ENCODE results near the gene C1orf53. TPM values are rescaled to one million over a fixed set of nuclear protein-coding genes. Genes with fewer than 3 reads are reported as not detected.

C1orf53 gene
- total RNA-seq, 2 experiments from 2014 or later = 0.96 to 1.2 TPM

DNA sequence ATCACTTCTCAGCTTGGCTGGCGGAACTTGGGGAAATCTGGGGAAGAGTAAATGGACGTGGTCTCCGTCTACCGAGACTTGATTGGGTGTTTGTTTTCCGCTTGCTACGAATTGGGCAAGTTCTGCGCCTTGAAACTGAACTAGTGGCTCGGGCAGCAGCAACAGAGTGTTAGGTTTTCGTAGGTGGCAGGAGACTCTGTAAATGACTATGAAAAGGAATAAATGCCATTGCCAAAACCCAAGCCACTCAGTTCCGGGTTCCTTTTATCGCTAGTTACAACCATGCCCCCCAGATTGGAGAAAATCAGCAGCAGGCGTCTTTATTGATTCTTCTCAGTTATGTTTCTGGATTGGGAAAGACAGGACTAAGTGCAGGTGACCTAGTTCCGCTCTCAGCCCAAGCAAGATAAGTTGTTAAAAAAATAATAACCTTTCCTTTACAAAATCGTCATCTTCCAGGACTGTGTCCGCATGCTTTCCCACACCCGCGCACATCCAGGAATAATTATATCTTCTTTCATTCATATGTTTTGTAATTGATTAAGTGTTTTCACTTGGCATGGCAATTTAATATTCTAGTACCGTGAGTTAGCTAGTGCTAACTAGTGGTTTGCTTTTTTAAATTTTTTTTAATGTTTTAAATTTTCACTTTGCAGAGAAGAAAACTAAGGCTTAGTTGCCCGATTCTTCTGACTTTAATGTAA, 18.1 kb downstream of the C1orf53 start:
- peaks cover 77% of the 10 kb centered on the region for H3K27me3 Mint-ChIP-seq
- ATAC-seq (peak; percentile 25), DNase-seq (peak; percentile 34)
- TF ChIP-seq CTCF (IDR thresholded peaks at IDR 0.05) = no peak
- H3K4me1 Mint-ChIP-seq (ENCODE audit: low read depth) = peaks cover 48% of the 10 kb centered on the region
- H3K9me3 Mint-ChIP-seq = no peaks in the 10 kb centered on the region
- H3K27ac Mint-ChIP-seq = no peak overlapping the region
- ChIA-PET POLR2A (interaction anchor here (0.6 to 0.9 kb wide), 3 partner anchors 13 to 756 kb away, joined by 3 read pairs; partner anchors contain the start of gene C1orf53), CTCF (interaction anchor here (0.8 to 2.6 kb wide), 7 partner anchors 10 to 394 kb away, joined by 3 to 12 read pairs (median 3); partner anchors contain the start of gene C1orf53)
- peak overlapping the region; percentile 69 for H3K4me3 Mint-ChIP-seq
- no peaks in the 10 kb centered on the region for H3K36me3 Mint-ChIP-seq (ENCODE audit: low read depth)
- intact Hi-C loops (cut with micrococcal nuclease) = loop anchor here (5.0 kb wide), 2 partner anchors 53 to 303 kb away; no protein-coding TSS in a partner anchor

- DNase-seq (no peak), ATAC-seq (no peak)
- H3K27ac Mint-ChIP-seq = no peak overlapping the region
- intact Hi-C loops (cut with micrococcal nuclease) = loop anchor here (5.0 kb wide), 2 partner anchors 54 to 304 kb away; no protein-coding TSS in a partner anchor
- H3K27me3 Mint-ChIP-seq = peaks cover 75% of the 10 kb centered on the region
- no peak for TF ChIP-seq CTCF (IDR thresholded peaks at IDR 0.05)
- peak overlapping the region; percentile 12 for H3K4me3 Mint-ChIP-seq
- peaks cover 40% of the 10 kb centered on the region for H3K4me1 Mint-ChIP-seq (ENCODE audit: low read depth)
- ChIA-PET POLR2A (interaction anchor here (0.9 kb wide), 1 partner anchor 19 kb away, joined by 3 read pairs; the partner anchor contains the start of gene C1orf53), CTCF (interaction anchor here (0.9 to 2.6 kb wide), 3 partner anchors 11 to 395 kb away, joined by 3 to 12 read pairs (median 5); no protein-coding TSS in a partner anchor)
- H3K36me3 Mint-ChIP-seq (ENCODE audit: low read depth) = no peaks in the 10 kb centered on the region
- no peaks in the 10 kb centered on the region for H3K9me3 Mint-ChIP-seq
Observed at GRCh38 chr1:197921235-197922069, 19.0 kb downstream of the C1orf53 start.

DNA sequence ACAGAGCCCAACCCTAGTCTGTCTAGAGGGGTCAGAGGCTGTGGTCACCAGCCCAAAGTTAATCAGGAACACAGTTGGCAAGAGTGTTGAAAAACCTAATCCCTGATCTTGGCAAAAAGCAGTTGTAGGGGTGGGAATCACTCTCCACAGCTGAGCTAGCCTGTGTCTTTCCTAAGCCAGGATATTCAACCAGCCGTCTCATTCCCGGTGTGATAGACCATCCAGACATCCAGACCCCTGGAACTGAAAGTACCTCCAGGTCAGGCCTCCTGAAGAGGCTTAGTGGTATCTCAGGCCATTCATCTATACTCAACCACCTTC, 19.6 kb downstream of the C1orf53 start:
- no peak for TF ChIP-seq CTCF (IDR thresholded peaks at IDR 0.05)
- CTCF ChIA-PET = interaction anchor here (2.6 kb wide), 1 partner anchor 12 kb away, joined by 12 read pairs; no protein-coding TSS in a partner anchor
- intact Hi-C loops (cut with micrococcal nuclease) = loop anchor here (5.0 kb wide), 2 partner anchors 55 to 305 kb away; no protein-coding TSS in a partner anchor

DNA sequence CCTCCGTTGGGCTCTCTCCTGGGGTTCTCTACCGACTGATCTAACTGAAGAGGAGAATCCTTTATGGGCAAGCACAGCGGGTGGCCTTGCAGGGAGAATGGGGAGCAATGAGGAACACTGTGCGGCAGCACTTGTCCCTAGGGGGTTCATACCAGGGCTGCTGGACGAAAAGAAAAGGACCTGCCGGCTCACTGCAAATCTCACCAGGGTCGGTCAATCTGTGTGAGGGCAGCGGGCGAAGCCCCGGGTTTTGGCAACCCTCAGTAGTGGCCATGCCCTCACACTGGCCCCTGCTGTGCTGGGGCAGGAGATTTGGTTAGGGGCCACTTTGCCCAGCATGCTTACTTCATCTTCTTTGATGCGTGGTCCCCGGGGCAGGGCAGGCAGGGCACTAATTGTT, 20.6 kb downstream of the C1orf53 start:
- Mint-ChIP-seq H3K36me3 (ENCODE audit: low read depth) (no peaks in the 10 kb centered on the region), H3K27ac (no peak overlapping the region), H3K9me3 (no peaks in the 10 kb centered on the region), H3K4me3 (no peak overlapping the region), H3K4me1 (ENCODE audit: low read depth) (peaks cover 26% of the 10 kb centered on the region), H3K27me3 (peaks cover 74% of the 10 kb centered on the region)
- no peak for ATAC-seq
- CTCF ChIA-PET = interaction anchor here (0.9 to 5.0 kb wide), 3 partner anchors 9 to 397 kb away, joined by 3 to 32 read pairs (median 8); no protein-coding TSS in a partner anchor
- intact Hi-C loops (cut with micrococcal nuclease) = loop anchor here (5.0 kb wide), 2 partner anchors 56 to 306 kb away; no protein-coding TSS in a partner anchor
- TF ChIP-seq CTCF (IDR thresholded peaks at IDR 0.05) = no peak
- DNase-seq = no peak
- POLR2A ChIA-PET = no interaction called here

More for the DNA sequence above, 19.6 kb downstream of the C1orf53 start:
- Mint-ChIP-seq H3K27me3 (peaks cover 74% of the 10 kb centered on the region), H3K36me3 (ENCODE audit: low read depth) (no peaks in the 10 kb centered on the region), H3K27ac (no peak overlapping the region), H3K4me3 (no peak overlapping the region), H3K9me3 (no peaks in the 10 kb centered on the region), H3K4me1 (ENCODE audit: low read depth) (peaks cover 35% of the 10 kb centered on the region)
- POLR2A ChIA-PET = no interaction called here
- DNase-seq = no peak
- ATAC-seq = no peak
